Hepatocyte (in vitro differentiated cells): ENCODE measurements around the gene HMGCS2. TPM values are rescaled to one million over a fixed set of nuclear protein-coding genes. Genes with fewer than 3 reads are reported as not detected.

ENCODE experiments used
- DNase-seq: peaks from one replicate; pipeline ENCODE4 v3.0.0-alpha.2; 2016; ENCODE audit warnings: low spot score
- H2AFZ ChIP-seq: fragments of 200-600 bp; sonication (generic); 2 replicates; pipeline ENCODE4 v1.6.0; 2016; ENCODE audit warnings: antibody characterized with exemption, mild to moderate bottlenecking
- H3K27ac ChIP-seq: fragments of 200-600 bp; sonication (generic); 2 replicates; pipeline ENCODE4 v1.5.1; 2016; ENCODE audit warnings: mild to moderate bottlenecking
- H3K27me3 ChIP-seq: fragments of 200-600 bp; sonication (generic); 2 replicates; pipeline ENCODE4 v1.6.1; 2016
- H3K36me3 ChIP-seq: fragments of 200-600 bp; sonication (generic); replicated peaks from 2 replicates; pipeline ENCODE4 v1.5.1; 2016; ENCODE audit warnings: low read depth; ENCODE audit not compliant: insufficient read depth
- H3K4me1 ChIP-seq: fragments of 200-600 bp; sonication (generic); 2 replicates; pipeline ENCODE4 v1.5.1; 2016; ENCODE audit warnings: mild to moderate bottlenecking, moderate library complexity; ENCODE audit not compliant: insufficient read depth
- H3K4me2 ChIP-seq: fragments of 200-600 bp; sonication (generic); 2 replicates; pipeline ENCODE4 v1.6.0; 2016
- H3K4me3 ChIP-seq: fragments of 200-600 bp; sonication (generic); 2 replicates; pipeline ENCODE4 v1.5.1; 2016; ENCODE audit warnings: mild to moderate bottlenecking
- H3K79me2 ChIP-seq: fragments of 200-600 bp; sonication (generic); 2 replicates; pipeline ENCODE4 v1.6.0; 2017; ENCODE audit warnings: mild to moderate bottlenecking
- H3K9me2 ChIP-seq: fragments of 200-600 bp; sonication (generic); replicated peaks from 2 replicates; pipeline ENCODE4 v1.6.0; 2017; ENCODE audit warnings: mild to moderate bottlenecking; ENCODE audit not compliant: insufficient read depth
- H3K9me3 ChIP-seq: fragments of 200-600 bp; sonication (generic); 2 replicates; pipeline ENCODE4 v1.5.1; 2016; ENCODE audit warnings: low read depth, mild to moderate bottlenecking
- H4K20me1 ChIP-seq: fragments of 200-600 bp; sonication (generic); 2 replicates; pipeline ENCODE4 v1.6.0; 2016; ENCODE audit warnings: mild to moderate bottlenecking; ENCODE audit not compliant: insufficient read depth, poor library complexity, severe bottlenecking
- EZH2 ChIP-seq: fragments of 200-600 bp; sonication (generic); IDR thresholded peaks from 2 replicates; pipeline ENCODE4 v1.6.1; 2016; ENCODE audit warnings: antibody characterized with exemption, mild to moderate bottlenecking, borderline replicate concordance
- EZH2phosphoT487 ChIP-seq: fragments of 200-600 bp; sonication (generic); IDR thresholded peaks from one replicate; pipeline ENCODE4 v1.6.1; 2018; ENCODE audit warnings: antibody characterized with exemption, mild to moderate bottlenecking, low read depth, moderate library complexity; ENCODE audit not compliant: unreplicated experiment, severe bottlenecking
- WGBS: methylation state at CpG from one replicate; pipeline ENCODE4 v1.1.6; 2016; ENCODE audit warnings: low lambda C conversion rate; ENCODE audit errors: missing lambda C conversion rate; 5-methylcytosine and 5-hydroxymethylcytosine counted together
- polyA plus RNA-seq: library from polyadenylated mRNA; unstranded; fragments of >200 nt; fragmentation: Nextera tagmentation; extraction: Ambion mirVana; gene quantifications from 2 replicates; pipeline ENCODE4 v1.2.1, GENCODE V29; 2016
- total RNA-seq: library from RNA; depleted of rRNA; stranded (reverse); fragments of >200 nt; gene quantifications from 2 replicates; pipeline ENCODE4 v1.2.3, GENCODE V29; 2014
- TF ChIP-seq, protein P1 (sequence below): fragments of 200-600 bp; sonication (generic); IDR thresholded peaks from 2 replicates; pipeline ENCODE4 v1.5.1; 2016; ENCODE audit warnings: antibody characterized with exemption, mild to moderate bottlenecking; ENCODE audit not compliant: poor library complexity

HMGCS2 gene
- total and polyA plus RNA-seq, 2 experiments from 2014 or later: 167 to 188 TPM

DNA sequence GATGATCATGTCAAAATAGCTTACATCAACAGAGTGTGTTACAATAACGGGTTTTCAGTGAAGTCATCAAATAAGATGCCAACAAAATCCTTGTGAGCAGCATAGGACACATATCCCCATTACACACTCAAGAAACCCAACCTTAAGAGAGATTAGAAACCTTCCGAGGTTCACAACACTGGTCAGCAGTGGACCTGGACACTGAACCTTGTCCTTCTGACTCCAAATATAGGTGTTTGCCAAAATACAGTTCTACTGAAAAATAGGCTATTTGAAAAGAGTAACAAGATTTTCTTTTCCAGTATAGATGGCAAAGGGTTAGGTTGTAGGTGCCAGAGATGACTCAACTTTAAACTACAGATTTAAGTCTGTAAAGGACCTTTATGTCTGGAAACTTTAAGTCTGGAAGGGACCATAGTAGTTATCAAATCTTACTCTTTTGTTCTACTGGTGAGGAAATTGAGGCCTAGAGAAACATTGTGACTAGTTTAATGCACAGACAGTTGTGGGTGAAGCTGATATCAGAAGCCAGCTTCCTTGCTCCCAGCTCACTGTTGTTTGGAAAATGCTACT lies 43.4 kb upstream of the HMGCS2 start:
- no peak for TF ChIP-seq EZH2phosphoT487
- TF ChIP-seq, protein P1, sequence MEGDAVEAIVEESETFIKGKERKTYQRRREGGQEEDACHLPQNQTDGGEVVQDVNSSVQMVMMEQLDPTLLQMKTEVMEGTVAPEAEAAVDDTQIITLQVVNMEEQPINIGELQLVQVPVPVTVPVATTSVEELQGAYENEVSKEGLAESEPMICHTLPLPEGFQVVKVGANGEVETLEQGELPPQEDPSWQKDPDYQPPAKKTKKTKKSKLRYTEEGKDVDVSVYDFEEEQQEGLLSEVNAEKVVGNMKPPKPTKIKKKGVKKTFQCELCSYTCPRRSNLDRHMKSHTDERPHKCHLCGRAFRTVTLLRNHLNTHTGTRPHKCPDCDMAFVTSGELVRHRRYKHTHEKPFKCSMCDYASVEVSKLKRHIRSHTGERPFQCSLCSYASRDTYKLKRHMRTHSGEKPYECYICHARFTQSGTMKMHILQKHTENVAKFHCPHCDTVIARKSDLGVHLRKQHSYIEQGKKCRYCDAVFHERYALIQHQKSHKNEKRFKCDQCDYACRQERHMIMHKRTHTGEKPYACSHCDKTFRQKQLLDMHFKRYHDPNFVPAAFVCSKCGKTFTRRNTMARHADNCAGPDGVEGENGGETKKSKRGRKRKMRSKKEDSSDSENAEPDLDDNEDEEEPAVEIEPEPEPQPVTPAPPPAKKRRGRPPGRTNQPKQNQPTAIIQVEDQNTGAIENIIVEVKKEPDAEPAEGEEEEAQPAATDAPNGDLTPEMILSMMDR: no peak
- TF ChIP-seq EZH2: no peak
- Histone ChIP-seq H3K27ac (peak overlapping the region; percentile 45), H3K9me3 (no peaks in the 10 kb centered on the region)

GRCh38 chr1:119811387-119811786 lies 42.7 kb upstream of the HMGCS2 start, which contains the start of gene REG4:
Gene REG4 (minus strand): TSS chr1:119811460. CDS start chr1:119808769, 2,691 bp downstream.
- Histone ChIP-seq H3K27me3 (no peaks in the 10 kb centered on the region), H3K27ac (peak within 1 kb of the TSS; percentile 45), H3K4me2 (peak within 1 kb of the TSS; percentile 48), H3K36me3 (no peaks in the 10 kb centered on the region), H3K9me3 (no peaks in the 10 kb centered on the region), H4K20me1 (no peaks in the 10 kb centered on the region), H3K4me3 (no peak within 1 kb of the TSS), H3K9me2 (no peaks in the 10 kb centered on the region), H2AFZ (no peak within 1 kb of the TSS), H3K4me1 (no peaks in the 10 kb centered on the region), H3K79me2 (no peaks in the 10 kb centered on the region)
- TF ChIP-seq, protein P1: no peak
- TF ChIP-seq EZH2phosphoT487: no peak
- no peak for TF ChIP-seq EZH2
- no peak for DNase-seq
- 51% methylated on average over 7 of the region's 7 CpGs for WGBS

More for the DNA sequence above, 43.4 kb upstream of the HMGCS2 start:
- DNase-seq: no peak
- Histone ChIP-seq H3K27me3 (no peaks in the 10 kb centered on the region), H3K4me3 (no peak overlapping the region), H3K4me1 (peaks cover 4% of the 10 kb centered on the region), H2AFZ (no peak overlapping the region), H3K4me2 (no peak overlapping the region), H3K9me2 (no peaks in the 10 kb centered on the region), H3K36me3 (no peaks in the 10 kb centered on the region), H3K79me2 (no peaks in the 10 kb centered on the region), H4K20me1 (no peaks in the 10 kb centered on the region)
- WGBS: 93% methylated on average over 2 of the region's 2 CpGs

DNA sequence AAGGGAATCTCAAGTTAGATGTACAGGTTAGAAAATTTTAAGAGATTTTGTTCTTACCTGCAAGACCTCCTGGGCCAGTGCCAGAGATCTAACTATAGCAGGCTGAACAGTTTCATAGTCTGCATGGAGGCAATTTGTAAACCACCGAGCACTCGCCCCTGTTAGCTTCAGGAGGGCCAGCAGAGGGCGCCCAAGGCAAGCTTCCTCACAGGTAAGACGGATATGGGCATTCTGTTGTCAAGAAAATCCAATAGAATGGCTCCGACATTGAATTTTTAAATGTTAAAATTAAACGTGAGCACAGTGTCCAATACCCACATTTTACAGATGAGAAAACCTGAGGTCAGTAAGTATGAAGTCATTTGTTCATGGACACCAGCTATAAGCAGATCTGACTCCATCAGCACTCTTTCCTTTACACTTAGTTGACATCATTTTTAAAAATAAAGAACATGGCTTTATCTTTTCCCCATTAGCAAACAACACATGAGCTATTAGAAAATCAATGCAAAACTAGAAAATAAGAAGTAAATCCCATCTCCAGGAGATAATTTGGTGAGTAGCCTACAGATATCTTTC lies 40.4 kb upstream of the HMGCS2 start:
- TF ChIP-seq EZH2phosphoT487: no peak
- TF ChIP-seq, protein P1: peak; percentile 91
- DNase-seq: peak; percentile 89
- H3K9me3 ChIP-seq: no peaks in the 10 kb centered on the region
- no peaks in the 10 kb centered on the region for H4K20me1 ChIP-seq
- no peaks in the 10 kb centered on the region for H3K9me2 ChIP-seq
- H3K4me1 ChIP-seq: no peaks in the 10 kb centered on the region
- no peaks in the 10 kb centered on the region for H3K36me3 ChIP-seq
- no peak overlapping the region for H3K27ac ChIP-seq
- H3K4me2 ChIP-seq: peak overlapping the region; percentile 57
- no peaks in the 10 kb centered on the region for H3K27me3 ChIP-seq
- 5% methylated on average over 6 of the region's 6 CpGs for WGBS
- H3K4me3 ChIP-seq: no peak overlapping the region
- no peaks in the 10 kb centered on the region for H3K79me2 ChIP-seq
- peak overlapping the region; percentile 33 for H2AFZ ChIP-seq
